Measurements from ENCODE around the gene GCAT. TPM values are rescaled to one million over a fixed set of nuclear protein-coding genes. Genes with fewer than 3 reads are reported as not detected.

Gene GCAT
- total and polyA plus RNA-seq, 2 of the 13 experiments (the other 11 are each of a cell fraction or from before 2014, with no cell fraction given): 28.0 to 50.3 TPM

GRCh38 chr22:37855462-37855861, 47.7 kb downstream of the GCAT start:
- DNase-seq (ENCODE audit: low spot score): no peak
- Histone ChIP-seq H3K36me3 (replicated peaks in 1 of 2; ENCODE audit: control insufficient read depth in 1 of 2, insufficient read depth in 2 of 2, low read length in 2 of 2) (peaks cover 18 to 82% of the 10 kb centered on the region in 2 experiments), H3K4me2 (ENCODE audit: low read depth, low read length) (no peak overlapping the region), H2AFZ (ENCODE audit: low read length) (no peak overlapping the region), H3K27ac (ENCODE audit: extremely low read length, insufficient read depth, low read length) (no peak overlapping the region), H3K9me3 (ENCODE audit: low read length) (no peaks in the 10 kb centered on the region), H3K4me3 (replicated peaks in 1 of 3; ENCODE audit: insufficient read depth in 1 of 3, low read depth in 2 of 3, low read length in 3 of 3) (no peak overlapping the region), H4K20me1 (ENCODE audit: insufficient read depth, low read length) (no peaks in the 10 kb centered on the region), H3K9ac (ENCODE audit: insufficient read depth, low read depth, low read length) (no peak overlapping the region), H3K4me1 (ENCODE audit: insufficient read depth, low read length) (peaks cover 34% of the 10 kb centered on the region), H3K79me2 (ENCODE audit: insufficient read depth, low read length) (peaks cover 39% of the 10 kb centered on the region), H3K27me3 (ENCODE audit: control insufficient read depth in 1 of 2, insufficient read depth in 2 of 2, low read length in 2 of 2) (no peaks in the 10 kb centered on the region)
- no TSS peak for BruUV-seq (replicated peaks)
- intact Hi-C loops (cut with micrococcal nuclease; ENCODE audit: unreplicated experiment) (no loop called here), in situ Hi-C loops (cut with HindIII; ENCODE audit: extremely low pct_ligation_motif_present, low pct_unique_long_range_greater_than_20kb) (no loop called here)
- no peak for FAIRE-seq
- no peak for TF ChIP-seq U2AF2 (IDR thresholded peaks at IDR 0.05; ENCODE audit: low read depth, low read length)
- no peak for TF ChIP-seq TFDP1 (CRISPR knock-in tag; IDR thresholded peaks at IDR 0.05; ENCODE audit: borderline replicate concordance)
- no peak for TF ChIP-seq ZKSCAN5 (CRISPR knock-in tag; IDR thresholded peaks at IDR 0.05)
- no peak for TF ChIP-seq ZKSCAN1 (IDR thresholded peaks at IDR 0.05; ENCODE audit: low read length)
- no peak for TF ChIP-seq HNRNPK (IDR thresholded peaks at IDR 0.05; ENCODE audit: low read depth, low read length, poor library complexity, severe bottlenecking)
- no peak for TF ChIP-seq ZNF451 (CRISPR knock-in tag; IDR thresholded peaks at IDR 0.05)
- TF ChIP-seq ZNF30 (CRISPR knock-in tag; IDR thresholded peaks at IDR 0.05): no peak
- TF ChIP-seq PTBP1 (IDR thresholded peaks at IDR 0.05; ENCODE audit: low read depth, low read length, poor library complexity, severe bottlenecking): no peak
- TF ChIP-seq ATAD3A (CRISPR knock-in tag; IDR thresholded peaks at IDR 0.05): no peak
- no peak for TF ChIP-seq GFI1 (CRISPR knock-in tag; IDR thresholded peaks at IDR 0.05; ENCODE audit: borderline replicate concordance)
- no peak for TF ChIP-seq TAF1 (CRISPR knock-in tag; IDR thresholded peaks at IDR 0.05)
- no peak for TF ChIP-seq KLF9 (CRISPR knock-in tag; IDR thresholded peaks at IDR 0.05; ENCODE audit: low read depth)
- TF ChIP-seq MAF1 (CRISPR knock-in tag; IDR thresholded peaks at IDR 0.05; ENCODE audit: borderline replicate concordance): no peak
- CTCF ChIA-PET (ENCODE audit: low intra/inter-chr PET ratio, low total read pairs): no interaction called here
- POLR2A ChIA-PET: interaction anchor here (0.9 to 1.1 kb wide), 3 partner anchors 9 to 79 kb away, joined by 3 read pairs; no protein-coding TSS in a partner anchor
- 100% methylated on average over 2 of the region's 2 CpGs for WGBS (ENCODE audit: low lambda C conversion rate)
- ATAC-seq: no peak
